BJ (cell line): ENCODE data around the gene KYAT1. TPM values are rescaled to one million over a fixed set of nuclear protein-coding genes. Genes with fewer than 3 reads are reported as not detected.

ENCODE experiments used
- CTCF ChIA-PET: fragments of 350-600 bp; formaldehyde crosslinking; extraction: SDS; loops from one replicate; lab custom pipeline; 2021; ENCODE audit warnings: antibody characterized with exemption, inconsistent platforms; lab: Yijun Ruan, JAX
- POLR2A ChIA-PET: fragments of 300-600 bp; sonication (Branson Sonifier 250); formaldehyde crosslinking; extraction: SDS; loops from one replicate; lab custom pipeline; 2021; ENCODE audit warnings: antibody characterized with exemption; lab: Charles Lee
- DNase-seq: peaks from one replicate; pipeline ENCODE4 v3.0.0-alpha.2; 2011; ENCODE audit warnings: low read depth
- H3K27me3 ChIP-seq: 2 replicates; pipeline ENCODE4 v1.6.0; 2011; ENCODE audit warnings: low read length; ENCODE audit not compliant: control insufficient read depth, insufficient read depth
- H3K36me3 ChIP-seq: 2 replicates; pipeline ENCODE4 v1.5.1; 2011; ENCODE audit warnings: low read length; ENCODE audit not compliant: control insufficient read depth, insufficient read depth
- H3K4me3 ChIP-seq: 2 replicates; pipeline ENCODE4 v1.5.1; 2011; ENCODE audit warnings: low read depth, mild to moderate bottlenecking, control low read depth, low read length
- polyA plus RNA-seq: library from polyadenylated mRNA; depleted of rRNA; stranded (reverse); fragments of >200 nt; gene quantifications from 2 replicates; pipeline ENCODE4 v1.2.3, GENCODE V29; 2011
- TF ChIP-seq, protein P1 (sequence below): IDR thresholded peaks from 2 replicates; pipeline ENCODE4 v1.5.1; 2011; ENCODE audit warnings: low read depth, mild to moderate bottlenecking, control low read depth, inconsistent platforms, low read length, moderate library complexity; ENCODE audit not compliant: insufficient read depth

Gene KYAT1
- polyA plus RNA-seq, 1 experiment: 5.6 TPM

DNA sequence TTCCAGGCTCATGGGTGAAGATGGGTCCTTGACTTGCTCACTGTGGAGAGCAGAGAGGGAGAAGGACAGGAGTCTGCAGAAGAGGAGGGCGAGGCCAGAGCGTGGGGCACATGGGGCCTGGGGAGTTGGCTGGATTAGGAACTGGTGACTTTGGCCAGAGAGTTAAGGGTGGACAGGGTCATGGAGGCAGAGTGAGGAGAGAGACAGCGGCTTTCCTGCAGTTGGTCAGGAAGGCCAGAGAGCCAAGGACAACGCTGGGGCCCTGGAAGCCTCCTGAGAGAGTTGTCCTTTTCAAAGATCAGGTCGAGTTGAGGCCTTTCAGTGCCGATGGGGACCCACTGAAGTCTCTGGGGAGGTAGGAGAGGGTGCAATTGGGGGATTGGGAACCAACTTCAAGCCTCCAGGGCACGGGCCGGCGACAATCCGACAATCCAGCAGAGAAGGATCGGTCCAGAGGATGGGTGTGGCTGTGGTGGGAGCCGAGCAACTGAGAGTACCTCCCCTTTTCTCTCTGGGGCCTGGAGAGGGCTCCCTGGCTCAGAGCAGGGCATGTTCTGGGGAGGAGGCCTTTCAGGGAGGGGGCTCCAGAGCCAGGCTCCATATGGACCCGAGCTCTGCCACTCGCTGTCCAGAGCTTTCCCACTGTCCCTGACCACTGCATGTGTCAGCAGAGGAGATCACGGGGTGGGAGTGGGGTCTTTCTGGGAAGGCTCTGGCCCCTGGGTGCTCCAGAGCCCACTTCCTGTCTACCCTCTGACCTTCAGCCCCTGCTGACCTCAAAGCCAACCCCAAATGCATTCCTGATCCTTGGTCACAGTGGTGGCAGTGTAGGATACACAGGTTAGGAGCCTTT, 31.5 kb upstream of the KYAT1 start:
- POLR2A ChIA-PET: interaction anchor here (1.0 to 1.1 kb wide), 2 partner anchors 7 to 21 kb away, joined by 3 to 7 read pairs; partner anchors contain the start of gene PHYHD1
- Histone ChIP-seq H3K27me3 (no peaks in the 10 kb centered on the region), H3K4me3 (no peak overlapping the region), H3K36me3 (peaks cover 30% of the 10 kb centered on the region)
- CTCF ChIA-PET: interaction anchor here (1.2 to 5.7 kb wide), 2 partner anchors 10 to 14 kb away, joined by 3 to 24 read pairs; no protein-coding TSS in a partner anchor
- DNase-seq: no peak
- TF ChIP-seq, protein P1, sequence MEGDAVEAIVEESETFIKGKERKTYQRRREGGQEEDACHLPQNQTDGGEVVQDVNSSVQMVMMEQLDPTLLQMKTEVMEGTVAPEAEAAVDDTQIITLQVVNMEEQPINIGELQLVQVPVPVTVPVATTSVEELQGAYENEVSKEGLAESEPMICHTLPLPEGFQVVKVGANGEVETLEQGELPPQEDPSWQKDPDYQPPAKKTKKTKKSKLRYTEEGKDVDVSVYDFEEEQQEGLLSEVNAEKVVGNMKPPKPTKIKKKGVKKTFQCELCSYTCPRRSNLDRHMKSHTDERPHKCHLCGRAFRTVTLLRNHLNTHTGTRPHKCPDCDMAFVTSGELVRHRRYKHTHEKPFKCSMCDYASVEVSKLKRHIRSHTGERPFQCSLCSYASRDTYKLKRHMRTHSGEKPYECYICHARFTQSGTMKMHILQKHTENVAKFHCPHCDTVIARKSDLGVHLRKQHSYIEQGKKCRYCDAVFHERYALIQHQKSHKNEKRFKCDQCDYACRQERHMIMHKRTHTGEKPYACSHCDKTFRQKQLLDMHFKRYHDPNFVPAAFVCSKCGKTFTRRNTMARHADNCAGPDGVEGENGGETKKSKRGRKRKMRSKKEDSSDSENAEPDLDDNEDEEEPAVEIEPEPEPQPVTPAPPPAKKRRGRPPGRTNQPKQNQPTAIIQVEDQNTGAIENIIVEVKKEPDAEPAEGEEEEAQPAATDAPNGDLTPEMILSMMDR: no peak

DNA sequence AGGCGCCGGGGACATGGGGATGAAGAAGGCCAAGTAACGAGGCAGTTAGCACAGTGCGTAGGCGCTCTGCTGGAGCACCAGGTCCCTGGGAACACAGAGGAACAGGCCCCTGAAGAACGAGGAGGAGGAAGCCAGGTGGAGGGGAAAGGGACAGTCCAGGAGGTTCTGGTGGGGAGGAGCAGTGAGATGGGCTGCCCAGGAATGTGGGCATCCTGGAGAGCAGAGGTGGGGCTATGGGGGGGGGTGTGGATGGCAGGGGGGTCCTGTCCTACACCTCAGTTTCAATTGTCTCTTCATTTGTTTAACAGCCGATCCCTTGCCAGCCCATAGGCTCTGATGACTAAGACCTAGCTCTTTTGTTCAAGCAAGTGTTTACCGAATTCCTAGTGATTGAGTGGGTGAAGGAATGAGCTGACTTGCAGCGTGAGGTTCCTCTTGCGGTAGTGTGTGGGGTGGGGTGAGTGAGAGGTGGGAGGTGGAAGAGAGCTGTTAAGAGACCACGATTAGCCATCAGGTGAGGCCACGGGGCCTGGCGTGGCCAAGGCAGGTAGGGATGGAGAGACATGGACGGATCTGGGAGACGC, 30.6 kb upstream of the KYAT1 start:
- no peaks in the 10 kb centered on the region for H3K27me3 ChIP-seq
- POLR2A ChIA-PET: interaction anchor here (1.0 to 1.1 kb wide), 2 partner anchors 8 to 20 kb away, joined by 3 to 7 read pairs; partner anchors contain the start of gene PHYHD1
- TF ChIP-seq, protein P1: no peak
- H3K4me3 ChIP-seq: no peak overlapping the region
- CTCF ChIA-PET: interaction anchor here (1.2 to 5.7 kb wide), 4 partner anchors 10 to 93 kb away, joined by 3 to 24 read pairs (median 4); no protein-coding TSS in a partner anchor
- H3K36me3 ChIP-seq: peaks cover 33% of the 10 kb centered on the region
- DNase-seq: peak; percentile 54

DNA sequence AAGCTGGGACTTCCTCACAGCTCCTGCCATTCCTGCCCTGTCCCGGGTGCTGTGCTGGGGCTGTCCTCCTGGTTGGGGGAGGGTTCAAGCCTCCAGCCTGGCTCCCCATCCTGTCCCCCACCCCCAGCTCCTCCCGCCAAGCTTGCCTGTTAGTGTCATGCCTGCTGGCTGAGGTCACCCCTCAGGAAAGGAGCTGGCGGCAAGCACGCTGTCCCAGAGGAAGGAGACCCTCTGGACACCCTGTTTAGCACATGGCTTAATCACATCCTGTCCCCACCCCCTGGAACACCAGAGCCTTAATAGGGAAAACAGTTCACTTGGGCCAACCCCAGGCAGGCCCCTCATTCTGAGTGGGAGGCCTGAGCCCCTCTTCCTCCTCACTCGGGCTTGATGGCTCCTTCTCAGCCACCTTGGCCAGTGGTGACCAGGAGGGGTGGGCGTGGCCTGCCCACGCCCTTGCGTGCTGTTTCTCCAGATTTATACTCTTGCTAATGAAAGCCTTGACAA, 29.8 kb upstream of the KYAT1 start:
- TF ChIP-seq, protein P1: no peak
- ChIA-PET POLR2A (no interaction called here), CTCF (interaction anchor here (1.1 to 1.3 kb wide), 3 partner anchors 17 to 92 kb away, joined by 3 to 5 read pairs (median 3); no protein-coding TSS in a partner anchor)
- H3K27me3 ChIP-seq: no peaks in the 10 kb centered on the region
- DNase-seq: peak; percentile 43
- peaks cover 33% of the 10 kb centered on the region for H3K36me3 ChIP-seq
- H3K4me3 ChIP-seq: no peak overlapping the region

DNA sequence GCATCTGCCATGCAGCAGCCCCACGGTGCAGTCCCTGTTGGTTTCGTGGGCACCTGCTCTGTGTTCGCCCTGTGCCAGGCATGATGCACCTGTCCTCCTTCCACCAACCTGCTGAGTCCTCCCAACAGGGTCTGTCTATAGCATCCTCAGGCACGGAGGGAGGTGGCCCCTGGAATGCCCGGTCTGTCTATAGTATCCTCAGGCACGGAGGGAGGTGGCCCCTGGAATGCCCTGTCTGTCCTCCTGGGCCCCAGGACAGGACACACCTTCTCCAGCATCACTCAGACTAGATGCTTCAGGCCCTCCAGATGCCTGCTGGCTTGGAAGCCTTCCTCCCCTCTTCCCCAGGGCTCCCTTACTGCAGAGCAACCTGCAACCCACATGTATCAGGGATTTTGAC, 29.2 kb upstream of the KYAT1 start:
- CTCF ChIA-PET: interaction anchor here (1.1 kb wide), 1 partner anchor 17 kb away, joined by 3 read pairs; no protein-coding TSS in a partner anchor
- POLR2A ChIA-PET: no interaction called here
- TF ChIP-seq, protein P1: no peak
- peaks cover 27% of the 10 kb centered on the region for H3K36me3 ChIP-seq
- no peak for DNase-seq
- H3K27me3 ChIP-seq: no peaks in the 10 kb centered on the region
- H3K4me3 ChIP-seq: no peak overlapping the region

DNA sequence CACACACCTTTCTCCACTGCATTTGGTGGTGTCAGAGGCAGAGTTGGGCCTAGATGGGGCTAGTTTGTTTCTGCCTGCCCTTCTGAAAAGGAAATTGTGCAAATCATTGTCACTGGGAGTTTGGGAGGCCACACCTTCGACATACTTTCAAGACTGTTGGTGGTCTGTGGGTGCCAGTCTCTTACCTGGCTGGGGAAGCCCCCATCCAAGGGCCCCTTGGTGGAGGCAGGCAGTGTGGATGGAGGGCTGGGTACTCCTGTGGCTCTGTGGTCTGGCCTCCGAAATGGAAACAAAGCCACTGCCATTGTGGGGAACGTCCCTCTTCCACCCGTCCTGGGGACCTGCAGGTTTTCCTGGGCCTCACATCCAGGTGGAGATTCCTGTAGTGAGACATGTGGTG, 28.1 kb upstream of the KYAT1 start:
- POLR2A ChIA-PET: no interaction called here
- no peak for DNase-seq
- CTCF ChIA-PET: interaction anchor here (1.2 kb wide), 1 partner anchor 18 kb away, joined by 3 read pairs; no protein-coding TSS in a partner anchor
- Histone ChIP-seq H3K4me3 (no peak overlapping the region), H3K27me3 (no peaks in the 10 kb centered on the region), H3K36me3 (peaks cover 27% of the 10 kb centered on the region)
- TF ChIP-seq, protein P1: no peak
